HepG2 (cell line): ENCODE results near the gene DNAAF8. TPM values are rescaled to one million over a fixed set of nuclear protein-coding genes. Genes with fewer than 3 reads are reported as not detected.

ENCODE experiments used
- ASH2L ChIP-seq: fragments of 300-600, 200-600 bp; sonication (generic); IDR thresholded peaks from 2 replicates; pipeline ENCODE4 v1.7.0; 2017; ENCODE audit warnings: low read depth, mild to moderate bottlenecking, moderate library complexity, mixed read lengths, low read length; ENCODE audit not compliant: insufficient read length
- GABPA ChIP-seq, 2 experiments: IDR thresholded peaks; 2 replicates each; pipeline ENCODE4 v1.6.1; 2011 to 2016; ENCODE audit warnings: low read depth in 2 of 2, low read length in 1 of 2, missing biosample characterization in 1 of 2, missing genetic modification characterization in 1 of 2
- GATA4 ChIP-seq: sonication (generic); IDR thresholded peaks from 2 replicates; pipeline ENCODE4 v1.6.1; 2016; ENCODE audit warnings: antibody characterized with exemption, low read depth, borderline replicate concordance
- NCOA5 ChIP-seq: sonication (generic); formaldehyde crosslinking; IDR thresholded peaks from 2 replicates; pipeline ENCODE4 v1.4.0; 2020; ENCODE audit warnings: missing genetic modification reagents
- SALL1 ChIP-seq: sonication (generic); formaldehyde crosslinking; IDR thresholded peaks from 2 replicates; pipeline ENCODE4 v1.8.0; 2022; ENCODE audit warnings: mild to moderate bottlenecking, missing genetic modification reagents
- SOX6 ChIP-seq, 2 experiments: fragments of 450-650 bp in 1 of 2; sonication (generic) in 1 of 2; formaldehyde crosslinking in 1 of 2; IDR thresholded peaks; 2 replicates each; pipeline versions ENCODE4 v1.4.0 to v1.6.1; 2017 to 2020; ENCODE audit warnings: antibody characterized with exemption in 1 of 2, mild to moderate bottlenecking in 1 of 2, missing genetic modification reagents in 1 of 2
- TIGD3 ChIP-seq: sonication (generic); formaldehyde crosslinking; IDR thresholded peaks from 2 replicates; pipeline ENCODE4 v1.5.1; 2020; ENCODE audit warnings: mild to moderate bottlenecking, missing genetic modification reagents, borderline replicate concordance
- ZNF326 ChIP-seq: sonication (generic); formaldehyde crosslinking; IDR thresholded peaks from 2 replicates; pipeline ENCODE4 v1.4.0; 2020; ENCODE audit warnings: missing genetic modification reagents, borderline replicate concordance
- ZNF503 ChIP-seq: sonication (generic); formaldehyde crosslinking; IDR thresholded peaks from 2 replicates; pipeline ENCODE4 v1.4.0; 2020; ENCODE audit warnings: missing genetic modification reagents
- ZNF556 ChIP-seq: sonication (generic); formaldehyde crosslinking; IDR thresholded peaks from 2 replicates; pipeline ENCODE4 v1.4.0; 2020; ENCODE audit warnings: mild to moderate bottlenecking, missing genetic modification reagents, borderline replicate concordance
- ZNF670 ChIP-seq: sonication (generic); formaldehyde crosslinking; IDR thresholded peaks from 2 replicates; pipeline ENCODE4 v1.8.0; 2022; ENCODE audit warnings: mild to moderate bottlenecking, missing genetic modification reagents, borderline replicate concordance
- ZNF883 ChIP-seq: sonication (generic); formaldehyde crosslinking; IDR thresholded peaks from 2 replicates; pipeline ENCODE4 v1.5.1; 2020; ENCODE audit warnings: mild to moderate bottlenecking, missing genetic modification reagents; ENCODE audit errors: not compliant biosample characterization
- ZUFSP ChIP-seq: sonication (generic); formaldehyde crosslinking; IDR thresholded peaks from 2 replicates; pipeline ENCODE4 v1.9.0; 2021; ENCODE audit warnings: missing genetic modification reagents, mild to moderate bottlenecking, borderline replicate concordance
- polyA plus RNA-seq, 8 experiments: library from polyadenylated mRNA; depleted of rRNA in 3 of 8; stranded (reverse) in 7 of 8; unstranded in 1 of 8; fragments of >200 nt; fragmentation: Illumina TruSeq in 4 of 8; extraction: Trizol in 4 of 8; gene quantifications; 2 replicates each; pipeline versions ENCODE4 v1.2.1 to v1.2.3, GENCODE V29; 2011 to 2016; ENCODE audit warnings: low read depth in 4 of 8, missing spikeins in 1 of 8, mixed read lengths in 1 of 8; ENCODE audit not compliant: insufficient read depth in 1 of 8
- total RNA-seq, 5 experiments: library from RNA; depleted of rRNA; stranded (reverse); fragments of >200 nt; fragmentation: Illumina TruSeq; extraction: Trizol; gene quantifications; 2 replicates each; pipeline ENCODE4 v1.2.3, GENCODE V29; 2016; ENCODE audit warnings: low read depth in 1 of 5
- TF ChIP-seq, protein P1 (sequence below): sonication (generic); formaldehyde crosslinking; IDR thresholded peaks from 2 replicates; pipeline ENCODE4 v1.4.0; 2020; ENCODE audit warnings: mild to moderate bottlenecking, missing genetic modification reagents, borderline replicate concordance
- TF ChIP-seq, protein P2 (sequence below): IDR thresholded peaks from 2 replicates; pipeline ENCODE4 v1.6.1; 2016; ENCODE audit warnings: low read depth

The DNAAF8 gene
- total and polyA plus RNA-seq, 2 of the 13 experiments (the other 11 are each of a cell fraction or from before 2014, with no cell fraction given) = 0.44 TPM; not detected in 1

DNA sequence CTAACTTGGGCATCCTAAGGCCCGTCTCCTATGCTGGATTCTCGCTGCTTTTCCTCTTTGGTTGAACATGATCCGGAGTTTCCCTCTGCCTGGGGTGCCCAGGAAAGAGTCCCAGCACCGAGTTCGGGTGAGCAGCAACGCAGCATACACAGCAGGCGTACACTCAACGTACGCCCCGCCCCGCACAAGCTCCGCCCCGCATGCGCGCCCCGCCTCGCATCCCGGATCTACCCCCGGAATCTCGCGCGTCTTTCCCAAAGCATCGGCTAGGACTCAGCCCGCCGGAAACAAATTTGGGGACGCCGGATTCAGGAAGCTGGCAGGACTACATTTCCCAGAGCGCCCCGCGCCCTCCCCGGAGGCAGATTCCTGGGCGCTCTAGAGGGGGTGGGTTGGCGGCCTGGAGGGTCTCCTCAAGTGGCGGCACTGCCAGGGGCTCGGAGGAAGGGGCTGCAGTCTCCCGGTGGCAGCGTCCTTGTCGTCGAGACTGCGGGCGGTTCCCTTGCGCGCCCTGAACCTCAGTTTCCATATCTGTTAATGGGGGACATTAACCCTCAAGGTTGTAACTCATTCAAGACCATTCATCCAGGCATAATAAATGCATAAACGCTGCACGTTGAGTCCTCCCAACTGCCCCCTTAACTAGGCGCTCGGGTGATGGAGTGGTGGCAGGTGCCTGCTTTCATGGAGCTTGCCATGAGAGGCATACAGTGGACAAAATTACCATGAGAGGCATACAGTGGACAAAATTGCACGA lies 34.4 kb downstream of the DNAAF8 start (continued):
- TF ChIP-seq, protein P1, sequence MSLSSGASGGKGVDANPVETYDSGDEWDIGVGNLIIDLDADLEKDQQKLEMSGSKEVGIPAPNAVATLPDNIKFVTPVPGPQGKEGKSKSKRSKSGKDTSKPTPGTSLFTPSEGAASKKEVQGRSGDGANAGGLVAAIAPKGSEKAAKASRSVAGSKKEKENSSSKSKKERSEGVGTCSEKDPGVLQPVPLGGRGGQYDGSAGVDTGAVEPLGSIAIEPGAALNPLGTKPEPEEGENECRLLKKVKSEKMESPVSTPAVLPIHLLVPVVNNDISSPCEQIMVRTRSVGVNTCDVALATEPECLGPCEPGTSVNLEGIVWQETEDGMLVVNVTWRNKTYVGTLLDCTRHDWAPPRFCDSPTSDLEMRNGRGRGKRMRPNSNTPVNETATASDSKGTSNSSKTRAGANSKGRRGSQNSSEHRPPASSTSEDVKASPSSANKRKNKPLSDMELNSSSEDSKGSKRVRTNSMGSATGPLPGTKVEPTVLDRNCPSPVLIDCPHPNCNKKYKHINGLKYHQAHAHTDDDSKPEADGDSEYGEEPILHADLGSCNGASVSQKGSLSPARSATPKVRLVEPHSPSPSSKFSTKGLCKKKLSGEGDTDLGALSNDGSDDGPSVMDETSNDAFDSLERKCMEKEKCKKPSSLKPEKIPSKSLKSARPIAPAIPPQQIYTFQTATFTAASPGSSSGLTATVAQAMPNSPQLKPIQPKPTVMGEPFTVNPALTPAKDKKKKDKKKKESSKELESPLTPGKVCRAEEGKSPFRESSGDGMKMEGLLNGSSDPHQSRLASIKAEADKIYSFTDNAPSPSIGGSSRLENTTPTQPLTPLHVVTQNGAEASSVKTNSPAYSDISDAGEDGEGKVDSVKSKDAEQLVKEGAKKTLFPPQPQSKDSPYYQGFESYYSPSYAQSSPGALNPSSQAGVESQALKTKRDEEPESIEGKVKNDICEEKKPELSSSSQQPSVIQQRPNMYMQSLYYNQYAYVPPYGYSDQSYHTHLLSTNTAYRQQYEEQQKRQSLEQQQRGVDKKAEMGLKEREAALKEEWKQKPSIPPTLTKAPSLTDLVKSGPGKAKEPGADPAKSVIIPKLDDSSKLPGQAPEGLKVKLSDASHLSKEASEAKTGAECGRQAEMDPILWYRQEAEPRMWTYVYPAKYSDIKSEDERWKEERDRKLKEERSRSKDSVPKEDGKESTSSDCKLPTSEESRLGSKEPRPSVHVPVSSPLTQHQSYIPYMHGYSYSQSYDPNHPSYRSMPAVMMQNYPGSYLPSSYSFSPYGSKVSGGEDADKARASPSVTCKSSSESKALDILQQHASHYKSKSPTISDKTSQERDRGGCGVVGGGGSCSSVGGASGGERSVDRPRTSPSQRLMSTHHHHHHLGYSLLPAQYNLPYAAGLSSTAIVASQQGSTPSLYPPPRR (CRISPR knock-in tag) = no peak
- TF ChIP-seq ZNF503 (CRISPR knock-in tag) (no peak), ZNF883 (CRISPR knock-in tag) (no peak), NCOA5 (CRISPR knock-in tag) (no peak), ZNF326 (CRISPR knock-in tag) (no peak), ZNF670 (CRISPR knock-in tag) (no peak), SALL1 (CRISPR knock-in tag) (peak; percentile 78), ZUFSP (CRISPR knock-in tag) (no peak), SOX6 (IDR thresholded peaks at IDR 0.05) (no peak), SOX6 (CRISPR knock-in tag; IDR thresholded peaks at IDR 0.05) (peak; percentile 46; the same call in 1 of the 2 replicates), ZNF556 (CRISPR knock-in tag) (no peak), ASH2L (peak; percentile 42), GABPA (IDR thresholded peaks at IDR 0.05; ENCODE audit: low read depth, low read length) (peak; percentile 74), GABPA (CRISPR knock-in tag; IDR thresholded peaks at IDR 0.05; ENCODE audit: low read depth) (peak; percentile 94), TIGD3 (CRISPR knock-in tag) (no peak), GATA4 (peak; percentile 32; the same call in 1 of the 2 replicates)
- TF ChIP-seq, protein P2, sequence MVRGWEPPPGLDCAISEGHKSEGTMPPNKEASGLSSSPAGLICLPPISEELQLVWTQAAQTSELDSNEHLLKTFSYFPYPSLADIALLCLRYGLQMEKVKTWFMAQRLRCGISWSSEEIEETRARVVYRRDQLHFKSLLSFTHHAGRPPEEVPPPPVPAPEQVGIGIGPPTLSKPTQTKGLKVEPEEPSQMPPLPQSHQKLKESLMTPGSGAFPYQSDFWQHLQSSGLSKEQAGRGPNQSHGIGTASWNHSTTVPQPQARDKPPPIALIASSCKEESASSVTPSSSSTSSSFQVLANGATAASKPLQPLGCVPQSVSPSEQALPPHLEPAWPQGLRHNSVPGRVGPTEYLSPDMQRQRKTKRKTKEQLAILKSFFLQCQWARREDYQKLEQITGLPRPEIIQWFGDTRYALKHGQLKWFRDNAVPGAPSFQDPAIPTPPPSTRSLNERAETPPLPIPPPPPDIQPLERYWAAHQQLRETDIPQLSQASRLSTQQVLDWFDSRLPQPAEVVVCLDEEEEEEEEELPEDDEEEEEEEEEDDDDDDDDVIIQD = no peak
